Measurements from ENCODE around the gene APOBEC2. TPM values are rescaled to one million over a fixed set of nuclear protein-coding genes. Genes with fewer than 3 reads are reported as not detected.

The APOBEC2 gene
- total RNA-seq, 3 donors from 2014 or later: not detected

GRCh38 chr6:41100871-41101287 is 47.9 kb downstream of the APOBEC2 start:
- H3K9me3 ChIP-seq: no peaks in the 10 kb centered on the region
- TF ChIP-seq, protein P1, sequence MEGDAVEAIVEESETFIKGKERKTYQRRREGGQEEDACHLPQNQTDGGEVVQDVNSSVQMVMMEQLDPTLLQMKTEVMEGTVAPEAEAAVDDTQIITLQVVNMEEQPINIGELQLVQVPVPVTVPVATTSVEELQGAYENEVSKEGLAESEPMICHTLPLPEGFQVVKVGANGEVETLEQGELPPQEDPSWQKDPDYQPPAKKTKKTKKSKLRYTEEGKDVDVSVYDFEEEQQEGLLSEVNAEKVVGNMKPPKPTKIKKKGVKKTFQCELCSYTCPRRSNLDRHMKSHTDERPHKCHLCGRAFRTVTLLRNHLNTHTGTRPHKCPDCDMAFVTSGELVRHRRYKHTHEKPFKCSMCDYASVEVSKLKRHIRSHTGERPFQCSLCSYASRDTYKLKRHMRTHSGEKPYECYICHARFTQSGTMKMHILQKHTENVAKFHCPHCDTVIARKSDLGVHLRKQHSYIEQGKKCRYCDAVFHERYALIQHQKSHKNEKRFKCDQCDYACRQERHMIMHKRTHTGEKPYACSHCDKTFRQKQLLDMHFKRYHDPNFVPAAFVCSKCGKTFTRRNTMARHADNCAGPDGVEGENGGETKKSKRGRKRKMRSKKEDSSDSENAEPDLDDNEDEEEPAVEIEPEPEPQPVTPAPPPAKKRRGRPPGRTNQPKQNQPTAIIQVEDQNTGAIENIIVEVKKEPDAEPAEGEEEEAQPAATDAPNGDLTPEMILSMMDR (IDR thresholded peaks at IDR 0.05): no peak
- ATAC-seq (no peak), DNase-seq (peak in 1 of 3 donors; percentile 48)
- intact Hi-C loops (cut with DNase I, micrococcal nuclease): no loop called here
- H3K4me3 ChIP-seq: no peak overlapping the region
- peaks cover 16% of the 10 kb centered on the region for H3K36me3 ChIP-seq (ENCODE audit: low read depth)
- H3K4me1 ChIP-seq (ENCODE audit: low read depth): no peaks in the 10 kb centered on the region

GRCh38 chr6:41103847-41104246 is 50.8 kb downstream of the APOBEC2 start:
- Histone ChIP-seq H3K4me3 (no peak overlapping the region), H3K36me3 (ENCODE audit: low read depth) (no peaks in the 10 kb centered on the region), H3K4me1 (ENCODE audit: low read depth) (no peaks in the 10 kb centered on the region), H3K9me3 (no peaks in the 10 kb centered on the region)
- TF ChIP-seq, protein P1 (IDR thresholded peaks at IDR 0.05): no peak
- DNase-seq: no peak
- no peak for ATAC-seq
- intact Hi-C loops (cut with DNase I, micrococcal nuclease): no loop called here

DNA sequence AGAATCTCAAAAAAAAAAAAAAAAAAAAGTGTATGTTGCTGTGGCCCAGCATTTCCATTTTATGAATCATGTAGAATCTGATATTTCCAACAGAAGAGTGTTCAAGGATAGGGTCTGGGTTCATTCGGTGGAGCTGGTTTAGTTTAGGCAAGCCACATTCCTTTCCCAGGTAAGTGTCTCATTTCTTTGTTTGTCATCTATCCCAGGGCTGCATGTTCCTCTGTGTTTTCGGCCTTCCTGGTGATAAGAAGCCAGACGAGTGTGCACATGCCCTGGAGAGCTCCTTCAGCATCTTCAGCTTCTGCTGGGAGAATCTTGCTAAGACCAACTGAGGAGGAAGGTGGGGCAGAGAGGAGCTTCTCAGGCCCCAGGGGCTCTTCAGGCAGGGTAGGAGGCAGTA is 58.0 kb downstream of the APOBEC2 start:
- H3K4me3 ChIP-seq: no peak overlapping the region
- H3K9me3 ChIP-seq: no peaks in the 10 kb centered on the region
- DNase-seq (no peak), ATAC-seq (no peak)
- TF ChIP-seq, protein P1 (IDR thresholded peaks at IDR 0.05): no peak
- H3K4me1 ChIP-seq (ENCODE audit: low read depth): no peaks in the 10 kb centered on the region
- H3K36me3 ChIP-seq (ENCODE audit: low read depth): no peaks in the 10 kb centered on the region
- intact Hi-C loops (cut with DNase I, micrococcal nuclease): no loop called here

Other genes with a start within 250 kb of the APOBEC2 start
- 1 to 10 TPM; 3.4 to 9.7 (median 7.4) TPM for gene UNC5CL, start 14.0 kb upstream of the APOBEC2 start, total RNA-seq
- under 1 TPM in 1 of 3 donors, not detected in 2; 0.48 TPM for gene TSPO2, start 10.7 kb upstream of the APOBEC2 start, total RNA-seq
- gene OARD1, start 19.2 kb downstream of the APOBEC2 start, total RNA-seq: 10 to 100 TPM; 23.0 to 37.4 (median 23.7) TPM
- 10 to 100 TPM; 19.0 to 20.9 (median 20.2) TPM for gene NFYA, start 19.8 kb downstream of the APOBEC2 start, total RNA-seq
- gene TREML1, start 101.1 kb downstream of the APOBEC2 start, total RNA-seq: under 1 TPM in 1 of 3 donors, not detected in 2; 0.35 TPM
- gene TREM2, start 109.9 kb downstream of the APOBEC2 start, total RNA-seq: 1 to 10 TPM in 1 of 3 donors, under 1 TPM in 2; 0.29 to 1.3 (median 0.67) TPM
- not detected for gene TREML2, start 147.9 kb downstream of the APOBEC2 start, total RNA-seq
- gene TREML4, start 175.1 kb downstream of the APOBEC2 start, total RNA-seq: not detected
- 1 to 10 TPM in 2 of 3 donors, not detected in 1; 1.2 to 2.0 TPM for gene TREM1, start 233.5 kb downstream of the APOBEC2 start, total RNA-seq

All from mucosa of descending colon (tissue), 3 donors.